ENCODE results near the gene SOCS4.
"Not testable (repeated sequence)": the region's sequence is repeated elsewhere in the genome, so short reads cannot be mapped to it uniquely, and the experiment has no call there.

The SOCS4 gene, protein sequence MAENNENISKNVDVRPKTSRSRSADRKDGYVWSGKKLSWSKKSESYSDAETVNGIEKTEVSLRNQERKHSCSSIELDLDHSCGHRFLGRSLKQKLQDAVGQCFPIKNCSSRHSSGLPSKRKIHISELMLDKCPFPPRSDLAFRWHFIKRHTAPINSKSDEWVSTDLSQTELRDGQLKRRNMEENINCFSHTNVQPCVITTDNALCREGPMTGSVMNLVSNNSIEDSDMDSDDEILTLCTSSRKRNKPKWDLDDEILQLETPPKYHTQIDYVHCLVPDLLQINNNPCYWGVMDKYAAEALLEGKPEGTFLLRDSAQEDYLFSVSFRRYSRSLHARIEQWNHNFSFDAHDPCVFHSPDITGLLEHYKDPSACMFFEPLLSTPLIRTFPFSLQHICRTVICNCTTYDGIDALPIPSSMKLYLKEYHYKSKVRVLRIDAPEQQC

DNA sequence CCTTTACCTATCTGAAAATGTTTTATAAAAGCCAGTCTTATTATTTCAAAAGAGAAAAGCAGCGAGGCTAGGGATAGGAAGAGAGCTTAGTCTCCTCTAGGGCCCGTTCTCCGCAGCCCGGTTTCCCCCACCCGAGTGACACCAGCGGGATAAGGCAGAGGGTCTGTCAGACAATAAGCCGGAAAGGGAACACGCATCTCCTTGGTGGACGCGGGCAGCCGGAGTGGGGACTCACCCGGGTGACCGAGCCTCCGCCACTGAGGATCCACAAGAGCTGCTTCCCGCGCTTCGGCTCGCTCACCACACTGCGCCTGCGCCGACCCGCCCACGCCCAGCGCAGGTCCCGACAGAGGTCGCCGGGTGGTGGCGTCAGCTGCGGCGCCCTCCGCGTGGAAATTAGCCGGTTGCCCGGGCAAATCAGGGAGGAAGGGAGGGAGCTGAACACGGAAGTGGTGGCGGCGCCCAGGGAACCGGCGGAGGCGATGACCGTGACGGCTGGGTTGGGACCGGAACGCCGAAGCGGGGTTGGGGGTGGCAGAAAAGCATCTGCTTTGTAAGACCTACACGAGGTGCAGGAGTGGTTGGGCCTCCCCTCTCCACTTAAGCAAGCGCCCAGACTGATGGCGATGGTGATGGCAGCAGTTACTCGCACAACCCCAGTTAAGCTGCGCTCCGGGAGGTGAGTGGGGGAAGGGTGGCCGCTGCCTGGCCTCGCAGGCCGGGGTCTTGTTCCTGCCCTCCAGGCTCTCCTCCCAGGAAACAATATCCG lies at the start of gene SOCS4, which contains the start of gene WDHD1:
SOCS4 (plus strand) TSS at position 444 of the 769 bp plus-strand sequence. CDS start 15,806 bp downstream, outside the sequence.
WDHD1 (minus strand) TSS at position 307 of the 769 bp plus-strand sequence. CDS start 312 bp downstream, outside the sequence.
- DNase-seq = peak; percentile 97

GRCh38 chr14:54979039-54979438 lies 48.0 kb upstream of the SOCS4 start:
- peak; percentile 5 for DNase-seq

DNA sequence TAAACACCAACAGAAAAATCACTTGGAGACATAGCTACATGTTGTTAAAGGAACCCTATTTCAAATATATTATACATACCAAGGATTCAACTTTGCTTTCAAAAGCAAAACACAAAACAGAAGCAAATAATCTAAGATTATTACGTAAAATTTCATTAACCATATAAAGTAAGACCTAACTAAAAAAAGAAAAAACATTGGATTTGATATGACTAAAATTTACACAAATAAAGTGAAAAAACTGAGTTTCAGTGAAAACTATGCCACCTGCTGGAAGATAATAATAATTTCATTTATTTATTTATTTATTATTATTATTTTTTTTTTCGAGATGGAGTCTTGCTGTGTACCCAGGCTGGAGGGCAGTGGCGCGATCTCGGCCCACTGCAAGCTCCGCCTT lies 45.3 kb upstream of the SOCS4 start:
- DNase-seq = no peak

DNA sequence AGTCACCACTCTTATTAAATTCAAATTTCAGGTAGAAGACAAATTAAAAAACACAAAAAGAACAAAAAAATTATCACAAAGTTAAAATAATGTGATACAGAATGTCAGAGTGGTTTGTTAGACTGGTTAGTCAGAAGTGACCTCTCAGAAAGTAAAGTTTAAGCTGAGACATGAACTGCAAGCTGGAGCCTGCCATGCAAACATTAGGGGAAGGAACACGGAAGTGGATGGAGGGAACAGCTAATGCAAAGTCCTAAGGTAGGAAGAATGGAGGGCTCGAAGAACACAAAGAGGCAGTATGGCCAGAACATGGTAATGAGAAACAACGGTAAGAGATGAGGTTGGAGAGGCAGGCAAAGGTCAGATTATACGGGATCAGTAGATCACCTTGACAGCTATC lies 41.9 kb upstream of the SOCS4 start:
- DNase-seq = no peak

DNA sequence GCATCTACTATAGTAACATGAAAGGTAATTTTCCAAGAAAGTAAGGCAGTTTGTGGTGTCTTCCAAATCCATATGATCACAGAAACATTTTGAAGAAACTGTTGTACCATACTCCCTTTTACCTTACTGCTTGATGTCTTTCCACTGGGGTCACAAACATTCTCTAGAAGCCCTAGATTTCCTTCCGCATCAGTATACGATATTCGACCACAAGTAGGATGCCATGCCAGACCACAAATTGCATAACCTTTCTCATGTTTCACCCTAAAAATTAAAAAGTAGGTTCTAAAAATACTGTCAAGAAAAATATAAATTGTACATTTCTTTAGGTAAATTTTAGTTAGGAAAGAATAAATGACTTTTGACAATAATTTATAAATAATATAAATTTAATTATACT lies 26.7 kb upstream of the SOCS4 start:
- DNase-seq = no peak

DNA sequence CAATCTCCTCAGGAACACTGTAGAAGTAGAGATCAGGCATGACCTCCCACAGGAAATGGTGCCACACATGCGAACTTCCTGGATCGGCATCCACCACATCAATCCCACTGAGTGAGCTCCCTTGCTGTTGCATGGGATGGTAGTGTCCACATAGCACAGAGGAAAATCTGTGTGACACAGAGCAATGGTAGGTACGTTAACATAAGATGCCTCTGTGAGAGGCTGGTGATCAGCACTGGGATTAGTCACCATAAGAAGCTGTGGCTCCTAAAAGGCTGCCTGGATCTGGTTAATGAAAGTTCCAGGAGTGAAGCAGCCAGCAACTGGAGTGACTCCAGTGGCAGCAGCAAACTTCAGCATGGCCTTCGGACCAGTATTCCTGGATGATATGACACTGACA lies 22.0 kb upstream of the SOCS4 start:
- DNase-seq = no peak

DNA sequence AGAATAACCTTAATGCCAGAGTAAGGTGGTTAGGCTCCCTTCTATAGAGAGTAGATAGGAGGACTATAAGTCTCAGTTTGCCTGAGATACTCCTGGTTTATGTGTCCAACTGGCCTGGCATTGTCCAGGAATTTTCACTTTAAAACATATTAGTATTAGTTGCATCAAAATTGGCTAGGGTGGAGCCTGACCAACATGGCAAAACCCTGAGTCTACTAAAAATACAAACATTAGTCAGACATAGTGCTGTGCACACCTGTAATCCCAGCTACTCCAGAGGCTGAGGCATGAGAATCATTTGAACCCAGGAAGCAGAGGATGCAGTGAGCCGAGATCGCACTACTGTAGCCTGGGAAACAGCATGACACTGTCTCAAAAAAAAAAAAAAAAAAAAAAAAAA lies 12.0 kb upstream of the SOCS4 start:
- no peak for DNase-seq

GRCh38 chr14:55019968-55020554 lies 7.0 kb upstream of the SOCS4 start:
- no peak for DNase-seq

DNA sequence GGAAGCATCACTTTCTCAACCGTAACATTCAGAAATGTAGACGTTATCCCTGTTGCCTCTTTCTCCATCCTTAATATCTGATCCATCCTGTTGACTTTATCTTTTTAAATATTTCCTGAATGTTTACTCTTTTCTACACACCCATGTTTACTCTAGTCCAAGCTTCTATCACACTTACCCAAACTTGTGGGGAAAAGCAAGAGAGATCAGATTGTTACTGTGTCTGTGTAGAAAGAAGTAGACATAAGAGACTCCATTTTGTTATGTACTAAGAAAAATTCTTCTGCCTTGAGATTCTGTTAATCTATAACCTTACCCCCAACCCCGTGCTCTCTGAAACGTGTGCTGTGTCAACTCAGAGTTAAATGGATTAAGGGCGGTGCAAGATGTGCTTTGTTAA lies 2.7 kb upstream of the SOCS4 start:
- not testable (repeated sequence) for DNase-seq

DNA sequence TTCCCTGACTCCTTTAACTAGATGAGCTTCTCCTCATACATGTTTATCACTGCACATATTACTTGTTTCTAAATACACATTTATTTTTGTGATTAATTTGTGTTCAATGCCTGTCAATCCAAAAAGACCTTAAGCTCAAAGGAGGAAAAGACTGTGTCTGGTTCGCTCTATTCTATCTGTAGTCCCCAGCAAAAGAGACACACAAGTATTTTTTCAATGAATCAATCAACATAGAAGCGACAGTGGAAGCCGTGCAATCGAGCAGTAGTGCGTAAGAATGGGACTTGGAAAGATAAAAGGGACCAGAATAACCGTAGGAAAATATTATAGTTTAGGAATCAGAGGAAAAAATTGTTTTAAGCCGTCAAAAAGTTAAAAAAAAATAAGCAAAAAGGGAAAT lies 1.1 kb upstream of the SOCS4 start:
- DNase-seq = no peak

GRCh38 chr14:55026441-55026792 lies 619 bp upstream of the SOCS4 start:
- DNase-seq = no peak

DNA sequence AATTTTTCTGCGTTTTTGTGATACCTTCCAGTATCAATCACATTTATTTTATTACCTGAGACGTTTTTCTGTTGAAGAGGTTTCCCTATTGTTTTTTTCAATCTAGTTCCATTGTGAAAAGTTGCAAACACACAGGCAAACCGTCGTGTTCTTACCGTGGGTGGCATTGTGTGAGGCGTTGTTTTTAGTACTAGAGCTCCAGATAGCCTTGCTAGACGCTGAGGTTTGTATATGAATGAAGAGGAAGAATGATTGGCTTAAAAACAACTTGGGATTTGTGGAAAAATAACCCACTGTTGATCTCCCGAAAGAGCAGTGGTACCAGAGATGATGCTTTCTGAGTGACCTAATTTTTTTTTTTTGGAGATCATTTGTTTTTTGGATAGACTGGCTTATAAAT lies 1.0 kb downstream of the SOCS4 start:
- no peak for DNase-seq

GRCh38 chr14:55028476-55028875 lies 1.4 kb downstream of the SOCS4 start:
- no peak for DNase-seq

DNA sequence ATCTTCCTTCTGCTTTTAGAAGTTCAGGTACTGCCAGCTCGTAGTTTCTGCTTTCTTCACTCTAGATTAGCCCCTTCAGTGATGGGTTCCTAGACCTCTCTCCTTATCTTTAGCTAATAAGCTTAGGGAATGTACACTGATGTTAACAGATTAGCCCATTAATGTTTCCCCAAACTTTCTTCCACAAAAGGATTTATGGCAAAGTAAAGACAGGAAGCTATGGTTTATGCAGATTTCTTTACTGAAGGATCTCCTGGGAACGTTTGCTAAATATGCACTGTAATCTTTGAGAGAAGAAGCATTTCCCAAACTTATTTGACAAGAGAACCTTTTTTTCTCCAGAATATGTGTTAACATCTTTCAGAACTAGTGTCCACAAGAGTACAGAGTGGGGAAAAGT lies 4.2 kb downstream of the SOCS4 start:
- DNase-seq = no peak

GRCh38 chr14:55037995-55038394 lies 11.0 kb downstream of the SOCS4 start:
- not testable (repeated sequence) for DNase-seq

DNA sequence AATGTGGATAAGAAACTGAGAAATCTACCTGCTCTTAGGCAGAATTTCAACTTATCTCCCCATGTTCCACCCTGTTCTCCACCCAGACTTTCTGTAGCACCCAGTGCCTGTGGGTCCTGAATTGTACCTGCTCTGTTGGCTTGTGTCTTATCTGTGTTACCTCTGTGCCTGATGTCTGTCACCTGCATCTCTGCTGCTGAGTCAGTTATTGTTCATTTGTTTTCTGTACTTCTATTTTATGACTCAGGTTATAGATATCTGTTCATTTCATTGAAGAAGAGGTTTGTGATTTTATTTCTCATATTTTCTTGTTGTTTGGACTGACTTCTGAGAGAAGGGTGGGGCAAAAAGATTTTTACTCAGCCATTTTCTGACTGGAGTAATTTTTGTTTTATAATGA lies 11.7 kb downstream of the SOCS4 start:
- DNase-seq = no peak

- no peak for DNase-seq
Measured at GRCh38 chr14:55043528-55043927, 16.5 kb downstream of the SOCS4 start.

DNA sequence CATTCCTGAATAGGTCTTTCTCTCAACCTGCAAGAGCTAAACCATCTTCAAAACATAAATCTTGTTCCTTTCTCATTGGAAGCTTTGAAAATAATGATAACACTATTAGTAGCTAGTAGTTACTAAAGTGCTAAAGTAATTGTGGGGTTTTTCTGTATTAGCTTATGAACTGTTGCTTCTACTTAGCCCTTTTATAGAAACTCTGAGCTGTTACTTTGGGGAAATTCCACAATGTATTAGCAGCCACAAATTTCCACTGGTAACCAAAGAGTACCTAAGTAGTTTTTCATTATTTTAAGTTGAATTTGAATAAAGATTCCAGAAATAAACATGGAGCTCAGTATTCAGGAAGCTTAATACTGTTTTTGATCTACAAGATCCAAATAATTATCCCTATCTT lies 18.1 kb downstream of the SOCS4 start:
- DNase-seq = no peak

DNA sequence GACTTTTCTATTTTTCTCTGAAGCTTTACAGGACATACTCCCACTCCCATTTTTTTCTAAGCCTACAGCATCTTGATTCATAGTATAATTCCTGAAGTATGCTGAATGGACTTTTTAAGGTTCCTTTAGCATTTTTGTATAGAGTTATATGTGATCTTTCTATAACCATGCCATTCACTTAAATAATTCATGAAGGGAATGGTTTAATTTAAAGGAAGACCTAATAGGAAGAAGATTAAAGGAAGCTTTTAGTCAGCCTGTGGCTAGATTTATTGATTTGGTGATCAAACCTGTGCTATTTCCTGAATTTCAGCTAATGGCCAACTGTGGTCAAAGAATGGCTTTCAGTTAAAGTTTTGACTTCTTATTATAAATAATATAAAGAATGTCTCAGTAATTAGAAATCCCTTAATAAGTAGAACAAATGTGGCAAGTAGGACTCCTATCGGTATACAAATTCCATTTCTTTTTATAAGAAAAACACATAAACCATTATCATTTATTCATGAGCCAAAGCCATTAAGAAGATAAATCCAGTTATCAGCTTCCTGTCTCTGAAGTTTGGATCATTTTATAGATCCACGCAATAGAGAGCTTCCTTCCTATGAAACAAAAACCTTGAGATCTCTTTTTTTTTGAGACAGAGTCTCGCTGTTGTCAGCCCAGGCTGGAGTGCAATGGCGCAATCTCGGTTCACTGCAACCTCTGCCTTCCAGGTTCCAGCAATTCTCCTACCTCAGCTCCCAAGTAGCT lies 20.4 kb downstream of the SOCS4 start:
- no peak for DNase-seq

GRCh38 chr14:55048900-55049436 lies 21.9 kb downstream of the SOCS4 start:
- DNase-seq = no peak

DNA sequence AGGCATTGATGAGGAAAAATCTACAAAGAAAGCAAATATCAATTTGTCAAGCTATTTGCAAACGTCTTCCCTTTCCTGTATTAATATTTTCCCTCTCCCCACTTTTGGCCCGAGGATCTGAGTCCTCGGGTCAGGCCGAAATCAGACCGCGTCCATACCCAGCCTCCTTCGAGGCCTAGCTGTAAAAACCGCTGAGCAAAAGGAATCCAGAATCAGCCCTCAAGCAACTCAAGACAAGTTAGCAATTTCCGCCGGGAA lies 24.1 kb downstream of the SOCS4 start:
- DNase-seq = no peak

GRCh38 chr14:55051423-55052268 lies 24.6 kb downstream of the SOCS4 start, which contains the start of gene MAPK1IP1L:
Gene MAPK1IP1L, plus strand, starts transcription at chr14:55051647. Its CDS starts 10,037 bp downstream, at chr14:55061684.
- peak; percentile 77 for DNase-seq
